ENCODE data around the gene ECE1. TPM values are rescaled to one million over a fixed set of nuclear protein-coding genes. Genes with fewer than 3 reads are reported as not detected.

ECE1 gene
- total and polyA plus RNA-seq, 9 of the 15 experiments (the other 6 are each of a cell fraction or from before 2014, with no cell fraction given), result 0.56 to 34.8 (median 11.0) TPM

- Histone ChIP-seq H3K79me2 (ENCODE audit: control insufficient read depth, insufficient read depth, low read length) (no peaks in the 10 kb centered on the region; the same call in 2 of the 3 replicates), H3K27me3 (ENCODE audit: control insufficient read depth in 2 of 2, insufficient read depth in 2 of 2, low read length in 2 of 2) (no peaks in the 10 kb centered on the region), H2AFZ (ENCODE audit: low read depth, low read length) (no peak overlapping the region), H3K4me2 (ENCODE audit: insufficient read depth, low read length) (no peak overlapping the region), H3K4me1 (replicated peaks in 1 of 2; ENCODE audit: control insufficient read depth in 2 of 2, insufficient read depth in 2 of 2, low read length in 2 of 2) (peaks cover 0 to 12% of the 10 kb centered on the region in 2 experiments; a peak in 2 of 5 replicates), H3K9me3 (replicated peaks; ENCODE audit: control insufficient read depth, insufficient read depth, low read depth, low read length) (no peaks in the 10 kb centered on the region), H3K4me3 (no peak overlapping the region), H3K9ac (ENCODE audit: insufficient read depth in 1 of 2, low read depth in 2 of 2, low read length in 2 of 2) (no peak overlapping the region), H3K27ac (ENCODE audit: extremely low read depth, low read depth, low read length) (no peak overlapping the region), H3K36me3 (ENCODE audit: control insufficient read depth, insufficient read depth, low read length) (peaks cover 10% of the 10 kb centered on the region; the same call in 1 of the 3 replicates), H4K20me1 (replicated peaks; ENCODE audit: control insufficient read depth, insufficient read depth, low read length) (peaks cover 17% of the 10 kb centered on the region), H3K9me1 (ENCODE audit: control insufficient read depth, insufficient read depth, low read length) (no peaks in the 10 kb centered on the region)
- intact Hi-C loops (cut with micrococcal nuclease) (loop anchor here (1.0 kb wide), 2 partner anchors 78 to 112 kb away; no protein-coding TSS in a partner anchor), in situ Hi-C loops (cut with MboI) (loop anchor here (5.0 to 10.0 kb wide), 3 partner anchors 111 to 399 kb away; no protein-coding TSS in a partner anchor)
- FAIRE-seq (no peak), DNase-seq (ENCODE audit: extremely low read depth in 1 of 4, low spot score in 3 of 4) (no peak), ATAC-seq (no peak)
- POLR2A ChIA-PET, result interaction anchor here (1.0 to 3.1 kb wide), 5 partner anchors 8 to 197 kb away, joined by 3 to 20 read pairs (median 4); no protein-coding TSS in a partner anchor
- no TSS peak for BruUV-seq (replicated peaks)
- 84% methylated on average over 14 of the region's 14 CpGs for WGBS (ENCODE audit: insufficient coverage, low coverage, missing lambda C conversion rate)
- CTCF ChIA-PET (ENCODE audit: low intra/inter-chr PET ratio), result interaction anchor here (0.9 to 5.8 kb wide), 6 partner anchors 14 to 241 kb away, joined by 3 to 86 read pairs (median 10); no protein-coding TSS in a partner anchor
- TF ChIP-seq BRCA1 (IDR thresholded peaks at IDR 0.05) (no peak), BRCA1 (CRISPR knock-in tag; IDR thresholded peaks at IDR 0.05) (no peak), CGGBP1 (CRISPR knock-in tag; IDR thresholded peaks at IDR 0.05) (no peak), NR2C2 (CRISPR knock-in tag; IDR thresholded peaks at IDR 0.05) (no peak), NR2C2 (tag; IDR thresholded peaks at IDR 0.05) (no peak), ZNF740 (CRISPR knock-in tag; IDR thresholded peaks at IDR 0.05) (peak; percentile 60), ZNF740 (tag; IDR thresholded peaks at IDR 0.05) (no peak), ZNF232 (CRISPR knock-in tag; IDR thresholded peaks at IDR 0.05) (no peak), HNRNPUL1 (IDR thresholded peaks at IDR 0.05; ENCODE audit: low read length) (no peak), RBFOX2 (IDR thresholded peaks at IDR 0.05; ENCODE audit: low read depth, low read length) (peak; percentile 30)
These were observed 34.3 kb downstream of the ECE1 start for GRCh38 chr1:21255943-21256320.
